Esophagus (tissue), 2 donors: Measurements from ENCODE around the gene CEP128. TPM values are rescaled to one million over a fixed set of nuclear protein-coding genes. Genes with fewer than 3 reads are reported as not detected.

Source experiments
- H3K27ac ChIP-seq, 2 donors: one replicate each; pipeline ENCODE4 v1.5.1; 2013; ENCODE audit warnings: low read depth in 2 of 2, mild to moderate bottlenecking in 2 of 2, inconsistent platforms in 1 of 2, low read length in 1 of 2, moderate library complexity in 1 of 2
- H3K27me3 ChIP-seq, 2 donors: one replicate each; pipeline ENCODE4 v1.6.1; 2013; ENCODE audit warnings: low read length in 2 of 2, control low read depth in 1 of 2, mild to moderate bottlenecking in 1 of 2; ENCODE audit not compliant: insufficient read depth in 2 of 2, control insufficient read depth in 1 of 2
- H3K36me3 ChIP-seq, 2 donors: one replicate each; pipeline ENCODE4 v1.6.1; 2013; ENCODE audit warnings: low read length in 1 of 2; ENCODE audit not compliant: control insufficient read depth in 2 of 2, insufficient read depth in 2 of 2
- H3K4me1 ChIP-seq, 2 donors: one replicate each; pipeline ENCODE4 v1.6.1; 2013; ENCODE audit warnings: low read length in 1 of 2; ENCODE audit not compliant: control insufficient read depth in 2 of 2, insufficient read depth in 2 of 2
- H3K4me3 ChIP-seq, 2 donors: one replicate each; pipeline ENCODE4 v1.5.1; 2013; ENCODE audit warnings: low read length in 2 of 2, mild to moderate bottlenecking in 2 of 2, low read depth in 1 of 2, moderate library complexity in 1 of 2
- H3K9me3 ChIP-seq, 2 donors: one replicate each; pipeline ENCODE4 v1.6.1; 2013; ENCODE audit warnings: mild to moderate bottlenecking in 2 of 2, low read depth in 1 of 2, low read length in 1 of 2, moderate library complexity in 1 of 2; ENCODE audit not compliant: control insufficient read depth in 2 of 2, insufficient read depth in 1 of 2
- WGBS, 2 donors: extraction: QIAGEN DNeasy Blood & Tissue Kit; methylation state at CpG; one replicate each; pipeline ENCODE4 v1.1.7; 2013; 5-methylcytosine and 5-hydroxymethylcytosine counted together
- polyA plus RNA-seq, 2 donors: library from polyadenylated mRNA; stranded (reverse); fragments of 200-250 nt; gene quantifications; one replicate each; pipeline ENCODE4 v1.2.3, GENCODE V29; 2013
- donor health status: healthy with polysubstance abuse.
- donor health status: Bipolar disorder and iron deficiency.

CEP128 gene
- polyA plus RNA-seq, 2 donors, result 1.3 to 1.7 TPM

- Histone ChIP-seq H3K27me3 (no peaks in the 10 kb centered on the region), H3K9me3 (no peaks in the 10 kb centered on the region), H3K27ac (no peak overlapping the region), H3K4me3 (no peak overlapping the region), H3K4me1 (no peaks in the 10 kb centered on the region), H3K36me3 (no peaks in the 10 kb centered on the region)
Measured at GRCh38 chr14:80977221-80977620, 35.7 kb upstream of the CEP128 start.

- Histone ChIP-seq H3K4me3 (no peak overlapping the region), H3K27ac (no peak overlapping the region), H3K36me3 (no peaks in the 10 kb centered on the region), H3K27me3 (no peaks in the 10 kb centered on the region), H3K4me1 (no peaks in the 10 kb centered on the region), H3K9me3 (no peaks in the 10 kb centered on the region)
- 32 to 53% methylated on average over 2 of the region's 2 CpGs for WGBS, 2 donors
Measured at GRCh38 chr14:80974679-80975078, 33.1 kb upstream of the CEP128 start.

GRCh38 chr14:80973931-80974641 is 32.5 kb upstream of the CEP128 start:
- H3K4me3 ChIP-seq, result no peak overlapping the region
- 36 to 45% methylated on average over 5 of the region's 5 CpGs for WGBS, 2 donors
- no peaks in the 10 kb centered on the region for H3K27me3 ChIP-seq
- no peak overlapping the region for H3K27ac ChIP-seq
- no peaks in the 10 kb centered on the region for H3K9me3 ChIP-seq
- no peaks in the 10 kb centered on the region for H3K36me3 ChIP-seq
- no peaks in the 10 kb centered on the region for H3K4me1 ChIP-seq

- Histone ChIP-seq H3K4me3 (no peak overlapping the region), H3K4me1 (no peaks in the 10 kb centered on the region)
- WGBS, 2 donors, result 71 to 73% methylated on average over 5 of the region's 5 CpGs
Measured at GRCh38 chr14:80965037-80965436, 23.5 kb upstream of the CEP128 start.

GRCh38 chr14:80959496-80959895 is 18.0 kb upstream of the CEP128 start:
- H3K4me3 ChIP-seq, result no peak overlapping the region
- no peaks in the 10 kb centered on the region for H3K36me3 ChIP-seq
- H3K27ac ChIP-seq, result no peak overlapping the region
- H3K4me1 ChIP-seq, result peaks cover 0 to 5% of the 10 kb centered on the region in 2 donors
- WGBS, 2 donors, result 37 to 52% methylated on average over 4 of the region's 4 CpGs
- no peaks in the 10 kb centered on the region for H3K27me3 ChIP-seq
- H3K9me3 ChIP-seq, result no peaks in the 10 kb centered on the region

More at GRCh38 chr14:80965037-80965436, 23.5 kb upstream of the CEP128 start:
- Histone ChIP-seq H3K36me3 (no peaks in the 10 kb centered on the region), H3K27me3 (no peaks in the 10 kb centered on the region), H3K9me3 (no peaks in the 10 kb centered on the region), H3K27ac (no peak overlapping the region)

GRCh38 chr14:80958939-80959338 is 17.4 kb upstream of the CEP128 start:
- Histone ChIP-seq H3K27ac (no peak overlapping the region), H3K27me3 (no peaks in the 10 kb centered on the region), H3K36me3 (no peaks in the 10 kb centered on the region), H3K4me1 (peaks cover 0 to 5% of the 10 kb centered on the region in 2 donors), H3K4me3 (no peak overlapping the region), H3K9me3 (no peaks in the 10 kb centered on the region)
- WGBS, 2 donors, result 60 to 68% methylated on average over 3 of the region's 3 CpGs

- WGBS, 2 donors, result 74 to 79% methylated on average over 2 of the region's 2 CpGs
- Histone ChIP-seq H3K27me3 (no peaks in the 10 kb centered on the region), H3K4me3 (no peak overlapping the region), H3K36me3 (no peaks in the 10 kb centered on the region), H3K4me1 (peaks cover 0 to 5% of the 10 kb centered on the region in 2 donors), H3K27ac (no peak overlapping the region), H3K9me3 (no peaks in the 10 kb centered on the region)
Measured at GRCh38 chr14:80958226-80958625, 16.7 kb upstream of the CEP128 start.

- no peaks in the 10 kb centered on the region for H3K9me3 ChIP-seq
- 87% methylated on average over 2 of the region's 2 CpGs for WGBS, 2 donors
- no peaks in the 10 kb centered on the region for H3K36me3 ChIP-seq
- H3K4me1 ChIP-seq, result peaks cover 0 to 5% of the 10 kb centered on the region in 2 donors
- no peak overlapping the region for H3K27ac ChIP-seq
- no peaks in the 10 kb centered on the region for H3K27me3 ChIP-seq
- no peak overlapping the region for H3K4me3 ChIP-seq
Measured at GRCh38 chr14:80957613-80958012, 16.1 kb upstream of the CEP128 start.

GRCh38 chr14:80956922-80957321 is 15.4 kb upstream of the CEP128 start:
- Histone ChIP-seq H3K4me1 (peaks cover 0 to 5% of the 10 kb centered on the region in 2 donors), H3K27ac (no peak overlapping the region), H3K36me3 (no peaks in the 10 kb centered on the region), H3K4me3 (no peak overlapping the region), H3K27me3 (no peaks in the 10 kb centered on the region), H3K9me3 (no peaks in the 10 kb centered on the region)
- 79 to 90% methylated on average over 1 of the region's 1 CpG for WGBS, 2 donors

GRCh38 chr14:80956102-80956501 is 14.6 kb upstream of the CEP128 start:
- no peak overlapping the region for H3K27ac ChIP-seq
- no peaks in the 10 kb centered on the region for H3K36me3 ChIP-seq
- 79 to 81% methylated on average over 2 of the region's 2 CpGs for WGBS, 2 donors
- H3K4me3 ChIP-seq, result no peak overlapping the region
- H3K4me1 ChIP-seq, result peaks cover 0 to 5% of the 10 kb centered on the region in 2 donors
- no peaks in the 10 kb centered on the region for H3K27me3 ChIP-seq
- no peaks in the 10 kb centered on the region for H3K9me3 ChIP-seq
